DND-41 (cell line): Measurements from ENCODE around the gene CFAP251.

Experiments
- ATAC-seq: fragments of 200-7000 bp; cut with Tn5 transposase; 3 replicates; pipeline ENCODE4 v1.9.1; 2021; ENCODE audit warnings: low read depth; ENCODE audit not compliant: insufficient read depth
- DNase-seq: peaks from one replicate; pipeline ENCODE4 v3.0.0-alpha.2; 2020
- H2AFZ ChIP-seq: 2 replicates; pipeline ENCODE4 v1.6.0; 2012; ENCODE audit warnings: low read depth, low read length
- H3K27ac ChIP-seq: 2 replicates; pipeline ENCODE4 v1.5.1; 2012; ENCODE audit warnings: low read length, inconsistent platforms
- H3K27me3 ChIP-seq: fragments of 200-600 bp; sonication (generic); 2 replicates; pipeline ENCODE4 v1.6.0; 2012; ENCODE audit warnings: low read length, mild to moderate bottlenecking, inconsistent platforms; ENCODE audit not compliant: insufficient read depth, poor library complexity
- H3K36me3 ChIP-seq: 2 replicates; pipeline ENCODE4 v1.5.1; 2012; ENCODE audit warnings: low read length, inconsistent platforms; ENCODE audit not compliant: insufficient read depth
- H3K4me1 ChIP-seq: 2 replicates; pipeline ENCODE4 v1.5.1; 2012; ENCODE audit warnings: mild to moderate bottlenecking, low read length; ENCODE audit not compliant: insufficient read depth
- H3K4me2 ChIP-seq: 2 replicates; pipeline ENCODE4 v1.6.0; 2012; ENCODE audit warnings: mild to moderate bottlenecking, moderate library complexity, low read length, inconsistent platforms; ENCODE audit not compliant: insufficient read depth
- H3K4me3 ChIP-seq, 2 experiments: fragments of 200-600 bp in 1 of 2; shearing (Covaris generic) in 1 of 2; 2 replicates each; pipeline ENCODE4 v1.5.1; 2012 to 2016; ENCODE audit warnings: inconsistent platforms in 2 of 2, low read length in 2 of 2, mild to moderate bottlenecking in 2 of 2, low read depth in 1 of 2, moderate library complexity in 1 of 2
- H3K79me2 ChIP-seq: 2 replicates; pipeline ENCODE4 v1.6.0; 2012; ENCODE audit warnings: low read length, inconsistent platforms; ENCODE audit not compliant: insufficient read depth
- H3K9ac ChIP-seq: 2 replicates; pipeline ENCODE4 v1.6.0; 2012; ENCODE audit warnings: low read depth, mild to moderate bottlenecking, inconsistent platforms, low read length, moderate library complexity
- H3K9me3 ChIP-seq: 2 replicates; pipeline ENCODE4 v1.5.1; 2012; ENCODE audit warnings: low read length, moderate library complexity, mild to moderate bottlenecking, inconsistent platforms; ENCODE audit not compliant: insufficient read depth, severe bottlenecking
- H4K20me1 ChIP-seq: 2 replicates; pipeline ENCODE4 v1.6.0; 2012; ENCODE audit warnings: low read length; ENCODE audit not compliant: insufficient read depth
- EZH2 ChIP-seq: IDR thresholded peaks from 3 replicates; pipeline ENCODE4 v1.6.1; 2012; ENCODE audit warnings: borderline replicate concordance, low read depth, mild to moderate bottlenecking, moderate library complexity, low read length, inconsistent platforms; ENCODE audit not compliant: severe bottlenecking
- TF ChIP-seq, protein P1 (sequence below): IDR thresholded peaks from 2 replicates; pipeline ENCODE4 v1.5.1; 2012; ENCODE audit warnings: borderline replicate concordance, low read length, moderate library complexity, mild to moderate bottlenecking; ENCODE audit not compliant: poor library complexity, severe bottlenecking; ENCODE audit errors: extremely low read depth

CFAP251 gene

DNA sequence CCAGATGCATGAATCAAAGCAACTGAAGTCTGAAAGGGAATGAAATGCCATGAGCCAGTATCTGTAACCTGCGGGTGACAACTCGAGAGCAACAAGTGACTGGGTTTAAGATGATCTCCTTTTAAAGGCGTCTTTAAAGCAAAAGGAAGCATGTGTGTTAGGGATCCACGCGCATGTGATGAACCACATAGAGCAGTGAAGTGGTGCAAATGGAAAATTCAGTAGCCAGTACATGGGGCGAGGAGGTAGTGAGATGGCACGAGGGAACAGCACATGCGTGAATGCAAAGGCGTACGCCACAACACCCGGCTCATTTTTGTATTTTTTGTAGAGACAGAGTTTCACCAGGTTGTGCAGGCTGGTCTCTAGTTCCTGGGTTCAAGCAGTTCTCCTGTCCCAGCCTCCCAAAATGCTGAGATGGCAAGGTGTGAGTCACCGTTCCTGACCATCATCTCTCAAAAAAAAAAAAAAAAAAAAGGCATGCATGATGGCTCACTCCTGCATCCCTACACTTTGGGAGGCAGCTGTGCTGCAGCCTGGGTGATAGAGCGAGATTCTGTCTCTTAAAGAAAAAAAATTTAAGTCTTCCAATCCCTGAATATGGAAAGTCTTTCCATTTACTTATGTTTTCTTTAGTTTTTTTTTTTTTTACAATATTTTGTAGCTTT, 78.7 kb downstream of the CFAP251 start:
- H3K36me3 ChIP-seq, result no peaks in the 10 kb centered on the region
- H2AFZ ChIP-seq, result no peak overlapping the region
- no peak overlapping the region for H3K27ac ChIP-seq
- H3K9ac ChIP-seq, result no peak overlapping the region
- no peak overlapping the region for H3K4me3 ChIP-seq
- no peaks in the 10 kb centered on the region for H3K79me2 ChIP-seq
- ATAC-seq (no peak), DNase-seq (no peak)
- TF ChIP-seq EZH2, result no peak
- TF ChIP-seq, protein P1, sequence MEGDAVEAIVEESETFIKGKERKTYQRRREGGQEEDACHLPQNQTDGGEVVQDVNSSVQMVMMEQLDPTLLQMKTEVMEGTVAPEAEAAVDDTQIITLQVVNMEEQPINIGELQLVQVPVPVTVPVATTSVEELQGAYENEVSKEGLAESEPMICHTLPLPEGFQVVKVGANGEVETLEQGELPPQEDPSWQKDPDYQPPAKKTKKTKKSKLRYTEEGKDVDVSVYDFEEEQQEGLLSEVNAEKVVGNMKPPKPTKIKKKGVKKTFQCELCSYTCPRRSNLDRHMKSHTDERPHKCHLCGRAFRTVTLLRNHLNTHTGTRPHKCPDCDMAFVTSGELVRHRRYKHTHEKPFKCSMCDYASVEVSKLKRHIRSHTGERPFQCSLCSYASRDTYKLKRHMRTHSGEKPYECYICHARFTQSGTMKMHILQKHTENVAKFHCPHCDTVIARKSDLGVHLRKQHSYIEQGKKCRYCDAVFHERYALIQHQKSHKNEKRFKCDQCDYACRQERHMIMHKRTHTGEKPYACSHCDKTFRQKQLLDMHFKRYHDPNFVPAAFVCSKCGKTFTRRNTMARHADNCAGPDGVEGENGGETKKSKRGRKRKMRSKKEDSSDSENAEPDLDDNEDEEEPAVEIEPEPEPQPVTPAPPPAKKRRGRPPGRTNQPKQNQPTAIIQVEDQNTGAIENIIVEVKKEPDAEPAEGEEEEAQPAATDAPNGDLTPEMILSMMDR, result no peak
- peaks cover 4% of the 10 kb centered on the region for H3K9me3 ChIP-seq
- no peak overlapping the region for H3K4me2 ChIP-seq
- H3K27me3 ChIP-seq, result no peaks in the 10 kb centered on the region
- 0 out of 2 replicates have a peak, but pooled peaks cover 3% of the 10 kb centered on the region for H3K4me1 ChIP-seq
- no peaks in the 10 kb centered on the region for H4K20me1 ChIP-seq

DNA sequence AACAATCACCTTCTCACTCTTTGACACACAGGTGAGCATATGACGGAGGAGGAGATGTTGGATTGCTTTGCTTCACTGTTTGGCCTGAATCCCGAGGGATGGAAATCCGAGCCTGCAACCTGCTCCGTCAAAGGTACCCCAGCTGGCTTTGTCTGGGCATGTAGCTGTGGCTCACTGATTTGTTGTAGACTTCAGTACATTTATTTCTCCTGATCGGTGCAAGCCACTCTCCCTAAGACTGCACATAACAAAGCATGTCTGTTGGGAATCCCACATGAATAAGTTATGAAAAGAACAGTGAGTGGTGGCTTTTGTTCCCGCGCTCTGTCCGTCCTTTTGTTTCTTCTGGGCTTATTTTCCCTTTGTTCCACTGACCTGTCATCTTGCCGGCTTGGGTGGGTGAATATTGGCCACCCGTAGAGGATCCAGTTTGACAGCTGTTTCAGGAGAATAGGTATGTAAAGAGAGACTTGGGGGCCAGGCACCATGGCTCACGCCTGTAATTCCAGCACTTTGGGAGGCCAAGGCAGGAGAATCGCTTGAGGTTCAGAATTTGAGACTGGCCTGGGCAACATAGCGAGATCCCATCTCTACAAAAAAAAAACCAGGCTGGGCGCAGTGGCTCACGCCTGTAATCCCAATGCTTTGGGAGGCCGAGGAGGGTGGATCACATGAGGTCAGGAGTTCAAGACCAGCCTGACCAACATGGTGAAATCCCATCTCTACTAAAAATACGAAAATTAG, 83.2 kb downstream of the CFAP251 start:
- Histone ChIP-seq H3K36me3 (no peaks in the 10 kb centered on the region), H3K27ac (no peak overlapping the region), H3K9ac (no peak overlapping the region), H4K20me1 (no peaks in the 10 kb centered on the region), H3K4me1 (peaks cover 48% of the 10 kb centered on the region), H3K9me3 (peaks cover 4% of the 10 kb centered on the region), H3K79me2 (no peaks in the 10 kb centered on the region), H3K4me3 (no peak overlapping the region), H3K27me3 (no peaks in the 10 kb centered on the region), H3K4me2 (no peak overlapping the region), H2AFZ (no peak overlapping the region)
- ATAC-seq (no peak), DNase-seq (no peak)
- TF ChIP-seq EZH2, result no peak
- TF ChIP-seq, protein P1, result no peak

GRCh38 chr12:122003651-122004611, 85.5 kb downstream of the CFAP251 start:
- peak; percentile 89 for ATAC-seq
- Histone ChIP-seq H3K27me3 (no peaks in the 10 kb centered on the region), H3K9ac (peak overlapping the region; percentile 47), H3K79me2 (no peaks in the 10 kb centered on the region), H3K9me3 (peaks cover under 1% of the 10 kb centered on the region), H3K36me3 (no peaks in the 10 kb centered on the region), H3K4me3 (peak overlapping the region in 1 of 2 experiments; percentile 42; a peak in 2 of 4 replicates), H3K27ac (peak overlapping the region; percentile 86), H3K4me1 (peaks cover 58% of the 10 kb centered on the region), H2AFZ (peak overlapping the region; percentile 51), H3K4me2 (peak overlapping the region; percentile 58), H4K20me1 (no peaks in the 10 kb centered on the region)
- DNase-seq, result peak; percentile 96
- TF ChIP-seq, protein P1, result peak; percentile 2
- TF ChIP-seq EZH2, result no peak
